ENCODE results near the gene ABI2.

Gene ABI2

DNA sequence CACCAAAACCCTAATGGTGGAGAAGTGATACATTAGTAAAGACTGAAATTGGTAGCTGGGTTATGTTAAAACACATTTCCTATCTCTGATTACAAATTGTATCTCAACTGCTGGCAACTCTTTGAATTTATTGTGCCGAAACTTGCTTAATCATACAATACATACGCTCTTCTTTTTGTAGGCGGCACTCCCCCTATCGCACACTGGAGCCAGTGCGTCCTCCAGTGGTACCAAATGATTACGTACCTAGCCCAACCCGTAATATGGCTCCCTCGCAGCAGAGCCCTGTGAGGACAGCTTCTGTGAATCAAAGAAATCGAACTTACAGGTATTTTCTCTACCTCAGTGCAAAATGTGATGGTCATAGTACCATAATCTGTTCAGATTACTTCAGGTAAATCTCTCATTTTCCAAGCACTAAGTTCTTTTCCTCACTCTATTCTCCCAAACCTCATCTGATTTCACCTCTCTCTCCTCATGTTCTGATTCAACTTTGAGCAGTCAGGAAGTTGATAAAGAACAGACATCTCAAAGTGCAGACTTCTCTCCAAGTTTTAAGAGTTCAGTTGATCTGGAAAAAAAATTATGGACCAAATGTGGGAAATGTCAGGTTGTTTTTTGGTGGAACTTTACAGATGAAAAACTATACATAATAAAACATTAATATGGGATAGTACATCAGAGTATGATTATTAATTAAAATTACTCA lies 66.5 kb downstream of the ABI2 start:
- TF ChIP-seq, protein P1, sequence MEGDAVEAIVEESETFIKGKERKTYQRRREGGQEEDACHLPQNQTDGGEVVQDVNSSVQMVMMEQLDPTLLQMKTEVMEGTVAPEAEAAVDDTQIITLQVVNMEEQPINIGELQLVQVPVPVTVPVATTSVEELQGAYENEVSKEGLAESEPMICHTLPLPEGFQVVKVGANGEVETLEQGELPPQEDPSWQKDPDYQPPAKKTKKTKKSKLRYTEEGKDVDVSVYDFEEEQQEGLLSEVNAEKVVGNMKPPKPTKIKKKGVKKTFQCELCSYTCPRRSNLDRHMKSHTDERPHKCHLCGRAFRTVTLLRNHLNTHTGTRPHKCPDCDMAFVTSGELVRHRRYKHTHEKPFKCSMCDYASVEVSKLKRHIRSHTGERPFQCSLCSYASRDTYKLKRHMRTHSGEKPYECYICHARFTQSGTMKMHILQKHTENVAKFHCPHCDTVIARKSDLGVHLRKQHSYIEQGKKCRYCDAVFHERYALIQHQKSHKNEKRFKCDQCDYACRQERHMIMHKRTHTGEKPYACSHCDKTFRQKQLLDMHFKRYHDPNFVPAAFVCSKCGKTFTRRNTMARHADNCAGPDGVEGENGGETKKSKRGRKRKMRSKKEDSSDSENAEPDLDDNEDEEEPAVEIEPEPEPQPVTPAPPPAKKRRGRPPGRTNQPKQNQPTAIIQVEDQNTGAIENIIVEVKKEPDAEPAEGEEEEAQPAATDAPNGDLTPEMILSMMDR (IDR thresholded peaks at IDR 0.05; ENCODE audit: low read depth, low read length) = peak; percentile 29
- TF ChIP-seq, protein P2, sequence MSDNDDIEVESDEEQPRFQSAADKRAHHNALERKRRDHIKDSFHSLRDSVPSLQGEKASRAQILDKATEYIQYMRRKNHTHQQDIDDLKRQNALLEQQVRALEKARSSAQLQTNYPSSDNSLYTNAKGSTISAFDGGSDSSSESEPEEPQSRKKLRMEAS (IDR thresholded peaks at IDR 0.05; ENCODE audit: low read depth, low read length) = no peak
- no peak for TF ChIP-seq POLR2A (IDR thresholded peaks at IDR 0.05; ENCODE audit: extremely low read depth, insufficient read length)
- DNase-seq (ENCODE audit: low read depth) = peak; percentile 39
- no peak overlapping the region for H3K4me3 ChIP-seq (ENCODE audit: low read depth, low read length)

DNA sequence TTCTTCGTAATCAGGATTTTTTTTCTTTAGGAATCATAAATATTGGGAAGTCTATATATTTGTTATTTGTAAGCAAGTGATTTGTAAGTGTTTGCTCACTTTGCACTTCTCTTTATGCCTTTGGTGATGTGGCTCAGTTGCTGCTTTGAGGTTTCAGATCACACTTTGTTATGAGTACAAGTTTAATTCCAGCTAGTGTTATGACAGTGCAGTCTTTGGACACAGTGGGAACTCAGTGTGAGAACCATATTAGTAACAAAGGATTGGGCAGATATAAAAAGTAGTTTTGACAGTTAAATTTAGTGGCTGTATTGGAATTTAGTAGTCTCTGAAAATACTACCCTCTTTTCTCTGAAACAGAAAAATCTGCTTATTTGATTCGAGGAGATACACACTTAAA lies 67.7 kb downstream of the ABI2 start:
- H3K4me3 ChIP-seq (ENCODE audit: low read depth, low read length) = no peak overlapping the region
- TF ChIP-seq, protein P2 (IDR thresholded peaks at IDR 0.05; ENCODE audit: low read depth, low read length) = no peak
- no peak for TF ChIP-seq POLR2A (IDR thresholded peaks at IDR 0.05; ENCODE audit: extremely low read depth, insufficient read length)
- TF ChIP-seq, protein P1 (IDR thresholded peaks at IDR 0.05; ENCODE audit: low read depth, low read length) = no peak
- DNase-seq (ENCODE audit: low read depth) = no peak

- peak; percentile 37 for DNase-seq (ENCODE audit: low read depth)
- TF ChIP-seq, protein P1 (IDR thresholded peaks at IDR 0.05; ENCODE audit: low read depth, low read length) = peak; percentile 10
- TF ChIP-seq POLR2A (IDR thresholded peaks at IDR 0.05; ENCODE audit: extremely low read depth, insufficient read length) = no peak
- H3K4me3 ChIP-seq (ENCODE audit: low read depth, low read length) = no peak overlapping the region
Measured at GRCh38 chr2:203396667-203397066, 68.5 kb downstream of the ABI2 start.

DNA sequence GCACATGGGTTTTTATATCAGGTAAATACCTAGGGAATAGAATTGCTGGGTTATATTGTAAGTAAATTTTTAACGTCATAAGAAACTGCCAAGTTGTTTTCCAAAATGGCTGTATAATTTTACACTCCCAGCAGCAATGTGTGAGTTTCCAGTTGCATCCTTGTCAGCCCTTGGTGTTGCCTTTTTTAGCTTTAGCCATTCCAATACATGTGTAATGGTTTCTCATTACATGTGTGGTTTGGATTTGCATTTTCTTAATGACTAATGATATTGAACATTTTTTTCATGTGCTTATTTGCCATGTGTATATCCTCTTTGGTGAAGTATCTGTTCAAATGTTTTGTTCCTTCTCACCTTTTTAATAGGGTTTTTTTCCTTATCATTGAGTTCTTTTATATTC lies 70.8 kb downstream of the ABI2 start:
- DNase-seq (ENCODE audit: low read depth) = no peak
- no peak overlapping the region for H3K4me3 ChIP-seq (ENCODE audit: low read depth, low read length)
- TF ChIP-seq, protein P2 (IDR thresholded peaks at IDR 0.05; ENCODE audit: low read depth, low read length) = no peak
- no peak for TF ChIP-seq POLR2A (IDR thresholded peaks at IDR 0.05; ENCODE audit: extremely low read depth, insufficient read length)
- TF ChIP-seq, protein P1 (IDR thresholded peaks at IDR 0.05; ENCODE audit: low read depth, low read length) = no peak
- TF ChIP-seq MYC (IDR thresholded peaks at IDR 0.05; ENCODE audit: low read depth, low read length) = no peak

GRCh38 chr2:203400805-203401585 lies 72.8 kb downstream of the ABI2 start:
- DNase-seq (ENCODE audit: low read depth) = no peak
- TF ChIP-seq, protein P2 (IDR thresholded peaks at IDR 0.05; ENCODE audit: low read depth, low read length) = no peak
- TF ChIP-seq, protein P1 (IDR thresholded peaks at IDR 0.05; ENCODE audit: low read depth, low read length) = no peak
- TF ChIP-seq POLR2A (IDR thresholded peaks at IDR 0.05; ENCODE audit: extremely low read depth, insufficient read length) (no peak), MYC (IDR thresholded peaks at IDR 0.05; ENCODE audit: low read depth, low read length) (no peak)
- H3K4me3 ChIP-seq (ENCODE audit: low read depth, low read length) = no peak overlapping the region

All from NB4 (cell line).